Subcutaneous abdominal adipose tissue (tissue), 5 donors: Measurements from ENCODE around the gene EAF2.
A peak's percentile ranks its signal among the peaks of the same experiment; 100 is the strongest.

Experiments used
- H3K27ac ChIP-seq: one replicate; pipeline ENCODE4 v1.7.0; 2013; ENCODE audit warnings: low read depth, mild to moderate bottlenecking, inconsistent platforms, low read length, moderate library complexity
- H3K27me3 ChIP-seq, 5 donors: one replicate each; pipeline ENCODE4 v1.7.0; 2013; ENCODE audit warnings: low read length in 5 of 5, inconsistent platforms in 1 of 5; ENCODE audit not compliant: control insufficient read depth in 5 of 5, insufficient read depth in 4 of 5
- H3K36me3 ChIP-seq, 5 donors: one replicate each; pipeline ENCODE4 v1.7.0; 2013; ENCODE audit warnings: low read length in 5 of 5; ENCODE audit not compliant: control insufficient read depth in 5 of 5, insufficient read depth in 5 of 5
- H3K4me1 ChIP-seq, 5 donors: one replicate each; pipeline ENCODE4 v1.7.0; 2013; ENCODE audit warnings: low read length in 5 of 5, mild to moderate bottlenecking in 3 of 5, moderate library complexity in 1 of 5; ENCODE audit not compliant: control insufficient read depth in 5 of 5, insufficient read depth in 5 of 5
- H3K4me3 ChIP-seq, 5 donors: one replicate each; pipeline ENCODE4 v1.7.0; 2013; ENCODE audit warnings: low read length in 5 of 5, low read depth in 1 of 5
- H3K9ac ChIP-seq, 5 donors: one replicate each; pipeline ENCODE4 v1.7.0; 2013; ENCODE audit warnings: low read length in 5 of 5, mild to moderate bottlenecking in 4 of 5, moderate library complexity in 3 of 5
- H3K9me3 ChIP-seq, 5 donors: one replicate each; pipeline ENCODE4 v1.7.0; 2013; ENCODE audit warnings: low read length in 5 of 5; ENCODE audit not compliant: control insufficient read depth in 5 of 5
- donor health status: healthy.
- donor health status: healthy.
- donor health status: healthy.
- donor health status: healthy.
- donor health status: healthy.

EAF2 gene

GRCh38 chr3:121834671-121835464 lies at the start of gene EAF2, which contains the start of gene IQCB1:
TSS of gene EAF2 (plus strand) at chr3:121835209. CDS start at chr3:121835286, 77 bp downstream.
TSS of gene IQCB1 (minus strand) at chr3:121835060. CDS start at chr3:121828960, 6,100 bp downstream.
- Histone ChIP-seq H3K27ac (peak within 1 kb of the TSS; percentile 78), H3K4me3 (peak within 1 kb of the TSS; percentile 87 to 96 (median 92)), H3K36me3 (peaks cover 0 to 8% (median 2%) of the 10 kb centered on the region in 5 donors), H3K9ac (peak within 1 kb of the TSS; percentile 92 to 98 (median 97)), H3K4me1 (peaks cover 0 to 23% (median 16%) of the 10 kb centered on the region in 5 donors), H3K27me3 (no peaks in the 10 kb centered on the region), H3K9me3 (no peaks in the 10 kb centered on the region)

DNA sequence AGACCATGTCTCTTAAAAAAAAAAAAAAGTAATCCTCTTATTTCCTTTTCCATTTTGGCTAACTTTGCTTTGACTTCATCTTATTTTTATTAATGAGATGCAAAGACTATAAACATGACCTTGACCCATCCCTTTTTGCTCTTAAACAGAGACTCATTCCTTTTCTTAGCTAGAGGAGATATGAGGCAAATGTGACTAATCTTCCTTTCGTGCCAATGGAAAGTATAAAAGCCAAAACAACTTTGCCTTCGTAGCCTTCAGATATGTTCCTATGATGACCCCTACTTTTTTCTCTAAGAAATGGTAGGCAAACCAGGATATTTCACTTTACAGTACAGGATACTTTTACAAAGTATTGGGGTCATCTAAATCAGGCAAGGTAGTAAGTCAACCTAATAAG lies 48.5 kb upstream of the EAF2 start:
- no peaks in the 10 kb centered on the region for H3K27me3 ChIP-seq
- H3K4me1 ChIP-seq: no peaks in the 10 kb centered on the region
- H3K9me3 ChIP-seq: no peaks in the 10 kb centered on the region
- H3K4me3 ChIP-seq: no peak overlapping the region
- H3K36me3 ChIP-seq: peaks cover 25 to 54% (median 44%) of the 10 kb centered on the region in 5 donors
- no peak overlapping the region for H3K27ac ChIP-seq
- no peak overlapping the region for H3K9ac ChIP-seq

- Histone ChIP-seq H3K4me1 (no peaks in the 10 kb centered on the region), H3K9me3 (no peaks in the 10 kb centered on the region), H3K9ac (no peak overlapping the region), H3K27me3 (no peaks in the 10 kb centered on the region), H3K36me3 (peaks cover 11 to 38% (median 27%) of the 10 kb centered on the region in 5 donors), H3K4me3 (no peak overlapping the region), H3K27ac (no peak overlapping the region)
Measured at GRCh38 chr3:121793078-121793477, 41.9 kb upstream of the EAF2 start.

GRCh38 chr3:121794264-121794983 lies 40.6 kb upstream of the EAF2 start:
- Histone ChIP-seq H3K27me3 (no peaks in the 10 kb centered on the region), H3K36me3 (peaks cover 0 to 25% (median 15%) of the 10 kb centered on the region in 5 donors), H3K27ac (no peak overlapping the region), H3K4me1 (no peaks in the 10 kb centered on the region), H3K9me3 (no peaks in the 10 kb centered on the region), H3K4me3 (no peak overlapping the region), H3K9ac (no peak overlapping the region)

GRCh38 chr3:121796970-121797369 lies 38.0 kb upstream of the EAF2 start:
- no peak overlapping the region for H3K9ac ChIP-seq
- H3K4me3 ChIP-seq: no peak overlapping the region
- peaks cover 0 to 19% (median 10%) of the 10 kb centered on the region in 5 donors for H3K36me3 ChIP-seq
- no peak overlapping the region for H3K27ac ChIP-seq
- no peaks in the 10 kb centered on the region for H3K27me3 ChIP-seq
- no peaks in the 10 kb centered on the region for H3K4me1 ChIP-seq
- no peaks in the 10 kb centered on the region for H3K9me3 ChIP-seq

DNA sequence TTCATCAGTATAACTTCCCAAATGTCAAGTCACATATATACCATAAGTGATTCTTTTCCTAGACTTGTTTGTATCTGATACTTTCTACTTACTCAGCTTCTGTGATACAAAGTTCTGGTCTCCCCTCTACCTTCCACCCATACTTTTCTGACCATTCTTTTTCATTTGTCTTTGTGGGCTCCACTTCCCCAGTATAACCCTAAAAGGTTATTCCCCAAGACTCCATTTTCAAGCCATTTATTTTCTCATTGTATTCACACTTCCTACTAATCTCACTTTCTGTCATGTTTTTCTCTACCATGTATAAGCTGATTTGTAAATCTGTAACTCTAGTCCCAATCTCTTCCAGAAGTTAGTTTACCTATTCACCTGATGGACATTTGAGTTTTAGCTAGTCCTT lies 34.1 kb upstream of the EAF2 start:
- no peaks in the 10 kb centered on the region for H3K27me3 ChIP-seq
- H3K9ac ChIP-seq: no peak overlapping the region
- H3K4me3 ChIP-seq: no peak overlapping the region
- no peak overlapping the region for H3K27ac ChIP-seq
- no peaks in the 10 kb centered on the region for H3K4me1 ChIP-seq
- H3K9me3 ChIP-seq: no peaks in the 10 kb centered on the region
- H3K36me3 ChIP-seq: peaks cover 6 to 23% (median 18%) of the 10 kb centered on the region in 5 donors

DNA sequence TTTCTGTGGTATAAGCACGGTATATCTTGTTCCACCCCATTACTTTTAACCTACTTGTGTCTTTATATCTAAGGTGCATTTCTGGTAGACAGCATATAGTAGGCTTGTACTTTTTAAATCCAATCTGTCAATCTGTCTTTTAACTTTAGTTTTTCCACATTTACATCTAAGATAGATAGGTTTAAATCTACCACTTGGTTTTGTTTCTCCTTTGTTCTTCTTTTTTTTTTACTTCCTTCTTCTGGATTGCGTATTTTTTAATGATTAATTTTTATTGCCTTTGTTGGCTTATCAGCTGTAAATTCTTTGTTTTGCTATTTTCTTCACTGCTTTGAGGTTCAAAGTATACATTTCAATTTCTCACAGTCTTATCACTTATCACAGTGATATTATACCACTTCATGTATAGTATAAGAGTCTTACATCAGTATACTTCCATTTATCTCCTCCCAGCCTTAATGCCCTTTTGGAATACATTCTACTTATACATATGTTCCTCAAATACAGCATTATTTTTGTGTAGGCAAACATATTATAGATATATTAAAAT lies 31.2 kb upstream of the EAF2 start:
- no peaks in the 10 kb centered on the region for H3K27me3 ChIP-seq
- H3K4me3 ChIP-seq: no peak overlapping the region
- no peaks in the 10 kb centered on the region for H3K4me1 ChIP-seq
- peaks cover 15 to 28% (median 23%) of the 10 kb centered on the region in 5 donors for H3K36me3 ChIP-seq
- no peak overlapping the region for H3K27ac ChIP-seq
- H3K9ac ChIP-seq: no peak overlapping the region
- no peaks in the 10 kb centered on the region for H3K9me3 ChIP-seq

DNA sequence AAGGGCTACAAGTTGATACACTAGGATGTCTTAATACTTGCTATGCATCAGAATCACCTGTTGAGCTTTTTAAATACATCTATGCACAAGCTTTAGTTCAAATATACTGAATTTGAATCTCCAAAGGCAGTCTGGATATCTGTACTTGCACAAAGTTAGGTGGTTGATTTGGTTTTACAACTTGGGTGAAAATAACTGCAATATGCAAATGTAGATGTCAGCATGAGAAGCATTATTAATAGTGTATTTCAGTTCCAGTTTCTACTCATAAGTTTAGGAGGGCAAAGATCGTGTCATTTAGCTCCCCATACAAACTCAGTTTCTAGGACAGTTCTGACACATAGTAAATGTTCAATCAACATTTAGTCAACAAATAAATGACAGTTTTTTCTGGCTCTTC lies 25.8 kb upstream of the EAF2 start:
- Histone ChIP-seq H3K9me3 (no peaks in the 10 kb centered on the region), H3K36me3 (peaks cover 26 to 42% (median 33%) of the 10 kb centered on the region in 5 donors), H3K27me3 (no peaks in the 10 kb centered on the region), H3K27ac (no peak overlapping the region), H3K9ac (no peak overlapping the region), H3K4me1 (no peaks in the 10 kb centered on the region), H3K4me3 (no peak overlapping the region)

DNA sequence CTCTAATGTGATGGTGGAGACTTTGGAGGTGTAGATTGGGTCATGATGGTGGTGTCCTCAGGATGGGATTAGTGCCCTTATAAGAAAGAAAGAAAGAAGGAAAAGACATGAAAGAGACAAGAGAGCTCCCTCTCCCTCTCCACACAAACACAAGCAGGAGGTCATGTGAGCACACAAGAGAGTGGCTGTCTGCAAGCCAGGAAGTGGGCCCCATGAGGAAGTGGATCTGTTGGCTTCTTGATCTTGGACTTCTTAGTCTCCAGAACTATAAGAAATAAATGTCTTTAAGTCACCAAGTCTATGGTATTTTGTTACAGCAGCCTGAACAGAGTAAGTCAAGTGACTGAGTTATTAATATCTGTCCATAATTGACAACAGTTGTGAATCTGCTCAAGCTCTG lies 17.3 kb upstream of the EAF2 start:
- H3K36me3 ChIP-seq: peaks cover 14 to 23% (median 21%) of the 10 kb centered on the region in 5 donors
- no peaks in the 10 kb centered on the region for H3K27me3 ChIP-seq
- no peak overlapping the region for H3K4me3 ChIP-seq
- H3K4me1 ChIP-seq: no peaks in the 10 kb centered on the region
- no peak overlapping the region for H3K27ac ChIP-seq
- peaks cover 0 to 7% (median 3%) of the 10 kb centered on the region in 5 donors for H3K9me3 ChIP-seq
- no peak overlapping the region for H3K9ac ChIP-seq

GRCh38 chr3:121818578-121818977 lies 16.4 kb upstream of the EAF2 start:
- no peaks in the 10 kb centered on the region for H3K4me1 ChIP-seq
- peaks cover 14 to 29% (median 27%) of the 10 kb centered on the region in 5 donors for H3K36me3 ChIP-seq

More at GRCh38 chr3:121818578-121818977, 16.4 kb upstream of the EAF2 start:
- peaks cover 0 to 14% (median 7%) of the 10 kb centered on the region in 5 donors for H3K9me3 ChIP-seq
- no peaks in the 10 kb centered on the region for H3K27me3 ChIP-seq
- no peak overlapping the region for H3K27ac ChIP-seq
- no peak overlapping the region for H3K9ac ChIP-seq
- no peak overlapping the region for H3K4me3 ChIP-seq
